B cell (primary cell): ENCODE data around the gene MSLN. TPM values are rescaled to one million over a fixed set of nuclear protein-coding genes. Genes with fewer than 3 reads are reported as not detected.

ENCODE experiments used
- ATAC-seq: fragments of 200-7000 bp; cut with Tn5 transposase; one replicate; pipeline ENCODE4 v1.10.0; 2021; ENCODE audit warnings: low read depth, mild to moderate bottlenecking, moderate number of reproducible peaks, moderate library complexity
- CTCF ChIA-PET: fragments of 350-600 bp; sonication (Branson Sonifier 250); formaldehyde crosslinking; loops from one replicate; lab custom pipeline; 2021; ENCODE audit warnings: antibody characterized with exemption, inconsistent platforms; lab: Charles Lee
- POLR2A ChIA-PET: fragments of 350-600 bp; sonication (Branson Sonifier 250); formaldehyde crosslinking; loops from one replicate; lab custom pipeline; 2021; ENCODE audit warnings: antibody characterized with exemption; lab: Charles Lee
- DNase-seq: peaks from one replicate; pipeline ENCODE4 v3.0.0; 2013
- H2AFZ ChIP-seq: 2 replicates; pipeline ENCODE4 v1.6.1; 2012; ENCODE audit warnings: mild to moderate bottlenecking, low read depth, low read length; ENCODE audit not compliant: insufficient read depth, poor library complexity, severe bottlenecking
- H3K27ac ChIP-seq, 2 donors: 1 replicate in 1 of 2; 2 replicates in 1 of 2; pipeline ENCODE4 v1.5.1; 2012 to 2013; ENCODE audit warnings: low read length in 2 of 2, mild to moderate bottlenecking in 2 of 2, moderate library complexity in 1 of 2
- H3K27me3 ChIP-seq, 4 experiments: fragments of 200-600 bp in 1 of 4; sonication (generic) in 1 of 4; replicated peaks in 1 of 4; 1 replicate in 2 of 4; 2 replicates in 2 of 4; pipeline versions ENCODE4 v1.6.1 to v1.7.0; 2013 to 2016; ENCODE audit warnings: low read length in 3 of 4, mild to moderate bottlenecking in 2 of 4, mixed read lengths in 1 of 4, moderate library complexity in 1 of 4; ENCODE audit not compliant: insufficient read depth in 4 of 4, control insufficient read depth in 3 of 4; ENCODE audit errors: control extremely low read depth in 1 of 4
- H3K36me3 ChIP-seq, 2 experiments: replicated peaks in 1 of 2; 1 replicate in 1 of 2; 2 replicates in 1 of 2; pipeline versions ENCODE4 v1.6.1 to v1.7.1; 2013; ENCODE audit warnings: low read length in 1 of 2; ENCODE audit not compliant: insufficient read depth in 2 of 2, control insufficient read depth in 1 of 2; ENCODE audit errors: control extremely low read depth in 1 of 2, extremely low read depth in 1 of 2
- H3K4me1 ChIP-seq, 2 donors: fragments of 200-600 bp in 1 of 2; sonication (generic) in 1 of 2; 1 replicate in 1 of 2; 2 replicates in 1 of 2; pipeline versions ENCODE4 v1.5.1 to v1.6.1; 2013 to 2017; ENCODE audit warnings: low read length in 2 of 2; ENCODE audit not compliant: control insufficient read depth in 2 of 2, insufficient read depth in 2 of 2
- H3K4me2 ChIP-seq: replicated peaks from 2 replicates; pipeline ENCODE3; 2012; ENCODE audit warnings: mild to moderate bottlenecking, low read depth, low read length; ENCODE audit not compliant: poor library complexity, severe bottlenecking
- H3K4me3 ChIP-seq, 5 experiments: fragments of 200-600 bp in 1 of 5; sonication (generic) in 1 of 5; 1 replicate in 3 of 5; 2 replicates in 2 of 5; pipeline versions ENCODE4 v1.5.1 to v1.7.0; 2011 to 2016; ENCODE audit warnings: low read length in 4 of 5, mild to moderate bottlenecking in 4 of 5, low read depth in 2 of 5, control low read depth in 1 of 5, moderate library complexity in 1 of 5; ENCODE audit not compliant: insufficient read depth in 1 of 5; ENCODE audit errors: control extremely low read depth in 1 of 5, extremely low read depth in 1 of 5
- H3K79me2 ChIP-seq: fragments of 200-600 bp; sonication (generic); one replicate; pipeline ENCODE4 v1.6.0; 2016; ENCODE audit warnings: low read length; ENCODE audit not compliant: control insufficient read depth, insufficient read depth
- H3K9ac ChIP-seq: fragments of 200-600 bp; sonication (generic); 2 replicates; pipeline ENCODE4 v1.6.1; 2017; ENCODE audit warnings: mild to moderate bottlenecking, low read length, moderate library complexity
- H3K9me3 ChIP-seq, 3 donors: one replicate each; pipeline versions ENCODE4 v1.6.1 to v1.7.1; 2013; ENCODE audit warnings: low read length in 2 of 3; ENCODE audit not compliant: control insufficient read depth in 2 of 3, insufficient read depth in 1 of 3; ENCODE audit errors: control extremely low read depth in 1 of 3
- H4K20me1 ChIP-seq: 2 replicates; pipeline ENCODE4 v1.6.0; 2012; ENCODE audit warnings: mild to moderate bottlenecking, low read length; ENCODE audit not compliant: insufficient read depth, control insufficient read depth, poor library complexity, severe bottlenecking
- H3K27ac Mint-ChIP-seq: one replicate; pipeline ENCODE4 v1.8.0; 2021; ENCODE audit warnings: mixed read lengths
- H3K27me3 Mint-ChIP-seq: one replicate; pipeline ENCODE4 v1.8.0; 2021; ENCODE audit warnings: mixed read lengths
- H3K4me1 Mint-ChIP-seq: one replicate; pipeline ENCODE4 v1.8.0; 2021; ENCODE audit warnings: mixed read lengths
- H3K4me3 Mint-ChIP-seq: one replicate; pipeline ENCODE4 v1.8.0; 2021; ENCODE audit warnings: mixed read lengths
- H3K9me3 Mint-ChIP-seq: one replicate; pipeline ENCODE4 v1.8.0; 2022; ENCODE audit warnings: mixed read lengths; ENCODE audit not compliant: insufficient read depth
- CTCF ChIP-seq: fragments of 200-600 bp; IDR thresholded peaks from one replicate; pipeline ENCODE4 v1.8.0; 2022; ENCODE audit warnings: antibody characterized with exemption, mild to moderate bottlenecking
- EZH2 ChIP-seq: IDR thresholded peaks from 2 replicates; pipeline ENCODE4 v1.6.1; 2012; ENCODE audit warnings: borderline replicate concordance, low read depth, mild to moderate bottlenecking, moderate library complexity, low read length; ENCODE audit not compliant: insufficient read depth, poor library complexity, severe bottlenecking
- WGBS: methylation state at CpG from one replicate; pipeline ENCODE4 v1.1.5; 2013; ENCODE audit warnings: missing lambda C conversion rate; ENCODE audit not compliant: insufficient coverage; 5-methylcytosine and 5-hydroxymethylcytosine counted together
- intact Hi-C: fragments of 100-400 bp; cut with micrococcal nuclease; formaldehyde crosslinking; loops from one replicate; pipeline ENCODE4 v1.10.0; 2022
- polyA plus RNA-seq: library from polyadenylated mRNA; depleted of rRNA; stranded (reverse); fragments of >200 nt; gene quantifications from 2 replicates; pipeline ENCODE4 v1.2.3, GENCODE V29; 2012
- total RNA-seq, 2 donors: library from RNA; stranded (reverse); fragments of 120-200 nt in 1 of 2; gene quantifications; 1 replicate in 1 of 2; 2 replicates in 1 of 2; pipeline versions ENCODE4 v1.2.3 to v1.2.4, GENCODE V29; 2013 to 2022

Gene MSLN
- total and polyA plus RNA-seq, 2 donors (not counting 1 experiment from before 2014, with no cell fraction given), result not detected

- ATAC-seq (no peak), DNase-seq (no peak)
- H3K36me3 ChIP-seq, result no peaks in the 10 kb centered on the region
- no peak overlapping the region for H3K27ac ChIP-seq
- peaks cover 0 to 25% (median 10%) of the 10 kb centered on the region in 4 experiments for H3K27me3 ChIP-seq
- H2AFZ ChIP-seq, result no peak overlapping the region
- no peak overlapping the region for H3K27ac Mint-ChIP-seq
- POLR2A ChIA-PET, result interaction anchor here (0.8 to 1.9 kb wide), 3 partner anchors 11 to 79 kb away, joined by 3 to 8 read pairs (median 4); partner anchors contain the start of gene CIAO3
- 88% methylated on average over 26 of the region's 29 CpGs for WGBS
- H3K79me2 ChIP-seq, result no peaks in the 10 kb centered on the region
- H3K9me3 Mint-ChIP-seq, result no peaks in the 10 kb centered on the region
- peaks cover 12% of the 10 kb centered on the region for H3K4me1 Mint-ChIP-seq
- no peak overlapping the region for H3K9ac ChIP-seq
- peaks cover 8% of the 10 kb centered on the region for H3K27me3 Mint-ChIP-seq
- CTCF ChIA-PET, result interaction anchor here (1.3 to 7.6 kb wide), 4 partner anchors 10 to 68 kb away, joined by 3 to 94 read pairs (median 9); partner anchors contain the start of genes CHTF18, CIAO3 and RPUSD1
- peaks cover 0 to 15% (median 0%) of the 10 kb centered on the region in 3 donors for H3K9me3 ChIP-seq
- H3K4me1 ChIP-seq, result peaks cover 27 to 35% of the 10 kb centered on the region in 2 donors
- no peak overlapping the region for H3K4me2 ChIP-seq
- peak overlapping the region; percentile 72 for H3K4me3 Mint-ChIP-seq
- peaks cover 16% of the 10 kb centered on the region for H4K20me1 ChIP-seq
- TF ChIP-seq CTCF (no peak), EZH2 (no peak)
- intact Hi-C loops, result loop anchor here (5.0 kb wide), 1 partner anchor 255 kb away; the partner anchor contains the start of gene LMF1
- no peak overlapping the region for H3K4me3 ChIP-seq
These were observed 43.7 kb upstream of the MSLN start for GRCh38 chr16:716768-717325.
